Measurements from ENCODE around the gene IGLL1.
"Not testable (repeated sequence)": the region's sequence is repeated elsewhere in the genome, so short reads cannot be mapped to it uniquely, and the experiment has no call there.

Gene IGLL1

DNA sequence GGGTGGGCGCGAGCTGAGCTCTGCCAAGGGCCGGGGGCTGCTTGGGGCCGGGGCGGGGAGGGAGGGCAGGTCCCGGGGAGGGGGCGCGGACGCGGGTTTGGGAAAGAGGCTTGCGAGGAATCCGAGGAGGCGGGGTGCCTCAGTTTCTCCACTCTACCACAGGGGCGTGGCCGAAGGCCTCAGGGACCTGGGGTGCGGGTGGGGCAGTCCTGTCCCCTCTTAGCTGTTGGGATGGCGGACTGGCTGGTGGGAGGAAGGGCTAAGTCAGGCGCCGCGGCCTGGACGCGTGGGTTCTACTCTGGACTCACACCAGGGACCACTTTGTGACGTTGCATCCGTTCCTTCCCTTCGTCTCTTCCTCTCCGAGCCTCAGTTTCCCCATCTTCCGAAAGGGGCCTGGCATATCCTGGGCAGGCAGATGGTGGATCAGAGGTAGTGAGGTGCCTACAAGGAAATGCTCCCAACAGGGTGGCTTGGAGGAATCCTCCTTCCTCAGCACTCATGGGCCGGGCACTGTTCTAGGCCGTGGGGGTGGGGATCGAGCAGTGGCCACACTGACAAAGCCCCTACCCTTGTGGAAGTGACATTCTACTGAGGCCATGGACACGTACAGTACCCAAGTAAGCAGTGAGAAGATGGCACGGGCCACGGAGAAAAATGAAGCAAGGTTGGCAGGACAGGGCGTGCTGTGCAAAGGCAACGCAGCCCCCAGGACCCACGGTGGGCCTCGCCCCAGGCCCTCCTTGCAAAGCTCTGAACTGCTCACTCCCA is 13.2 kb downstream of the IGLL1 start:
- no peak for TF ChIP-seq JUND (IDR thresholded peaks at IDR 0.05; ENCODE audit: low read depth)
- in situ Hi-C loops (cut with HindIII; ENCODE audit: low pct_unique_long_range_greater_than_20kb, low sequenced_read_pairs), result no loop called here
- DNase-seq (ENCODE audit: low read depth in 1 of 2, low spot score in 1 of 2), result no peak

- in situ Hi-C loops (cut with HindIII; ENCODE audit: low pct_unique_long_range_greater_than_20kb, low sequenced_read_pairs), result no loop called here
- no peak for DNase-seq (ENCODE audit: low read depth in 1 of 2, low spot score in 1 of 2)
- no peak for TF ChIP-seq JUND (IDR thresholded peaks at IDR 0.05; ENCODE audit: low read depth)
Observed at GRCh38 chr22:23565915-23566704, 14.0 kb downstream of the IGLL1 start.

DNA sequence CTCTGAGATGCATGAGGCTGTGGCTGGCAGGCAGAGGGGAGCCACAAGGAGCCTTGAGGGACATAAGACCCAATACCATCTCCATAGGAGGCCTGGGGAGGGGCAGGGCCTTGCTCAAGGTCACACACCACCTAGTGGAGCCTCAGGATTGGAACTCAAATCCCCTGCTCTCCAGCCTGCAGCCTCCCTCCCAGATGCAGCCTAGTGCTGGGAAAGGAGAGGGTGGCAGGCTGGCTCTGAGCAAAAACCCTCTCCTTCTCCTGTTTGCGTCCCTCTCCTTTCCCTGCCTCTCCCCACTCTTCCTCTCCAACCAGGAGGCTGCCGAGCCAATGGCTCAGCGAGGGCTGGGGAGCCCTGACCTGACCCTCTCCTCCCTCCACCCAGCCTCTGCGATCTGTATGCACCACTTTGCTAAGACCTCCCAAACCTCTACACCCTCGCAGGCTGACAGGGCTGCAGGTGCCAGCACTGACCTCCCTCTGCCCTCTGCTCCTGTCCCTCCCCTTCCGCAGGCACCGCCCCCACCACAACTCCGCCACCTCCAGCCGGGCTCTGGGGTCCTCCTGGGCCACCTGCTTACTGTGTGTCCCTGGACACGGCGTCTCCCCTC is 14.7 kb downstream of the IGLL1 start:
- in situ Hi-C loops (cut with HindIII; ENCODE audit: low pct_unique_long_range_greater_than_20kb, low sequenced_read_pairs), result no loop called here
- TF ChIP-seq JUND (IDR thresholded peaks at IDR 0.05; ENCODE audit: low read depth), result no peak

DNA sequence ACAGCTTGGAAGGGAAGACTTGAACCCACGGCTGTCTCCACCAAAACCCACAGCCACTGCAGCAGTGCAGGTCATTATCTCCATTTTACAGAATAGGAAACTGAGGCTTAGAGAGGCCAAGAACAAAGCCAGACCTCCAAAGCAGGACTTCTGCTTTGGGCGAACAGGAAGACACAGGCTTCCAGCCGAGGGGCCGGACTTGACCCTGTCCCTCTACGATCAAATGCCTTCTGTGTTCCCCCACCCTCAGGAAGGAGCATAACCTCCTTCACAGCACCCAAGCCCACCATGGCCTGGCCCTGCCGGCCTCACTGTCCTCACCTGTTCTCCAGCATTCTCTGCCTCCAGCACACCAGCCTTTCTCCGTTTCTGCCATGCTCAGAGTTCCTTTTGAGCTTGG is 15.8 kb downstream of the IGLL1 start:
- in situ Hi-C loops (cut with HindIII; ENCODE audit: low pct_unique_long_range_greater_than_20kb, low sequenced_read_pairs), result no loop called here
- no peak for TF ChIP-seq JUND (IDR thresholded peaks at IDR 0.05; ENCODE audit: low read depth)
- no peak for DNase-seq (ENCODE audit: low read depth in 1 of 2, low spot score in 1 of 2)

More for the DNA sequence above, 14.7 kb downstream of the IGLL1 start:
- DNase-seq (ENCODE audit: low read depth in 1 of 2, low spot score in 1 of 2), result peak in 1 of 2 experiments; percentile 19

GRCh38 chr22:23563111-23563510 is 17.0 kb downstream of the IGLL1 start:
- in situ Hi-C loops (cut with HindIII; ENCODE audit: low pct_unique_long_range_greater_than_20kb, low sequenced_read_pairs), result no loop called here
- DNase-seq (ENCODE audit: low read depth in 1 of 2, low spot score in 1 of 2), result no peak
- no peak for TF ChIP-seq JUND (IDR thresholded peaks at IDR 0.05; ENCODE audit: low read depth)

GRCh38 chr22:23562186-23562585 is 17.9 kb downstream of the IGLL1 start:
- in situ Hi-C loops (cut with HindIII; ENCODE audit: low pct_unique_long_range_greater_than_20kb, low sequenced_read_pairs), result no loop called here

DNA sequence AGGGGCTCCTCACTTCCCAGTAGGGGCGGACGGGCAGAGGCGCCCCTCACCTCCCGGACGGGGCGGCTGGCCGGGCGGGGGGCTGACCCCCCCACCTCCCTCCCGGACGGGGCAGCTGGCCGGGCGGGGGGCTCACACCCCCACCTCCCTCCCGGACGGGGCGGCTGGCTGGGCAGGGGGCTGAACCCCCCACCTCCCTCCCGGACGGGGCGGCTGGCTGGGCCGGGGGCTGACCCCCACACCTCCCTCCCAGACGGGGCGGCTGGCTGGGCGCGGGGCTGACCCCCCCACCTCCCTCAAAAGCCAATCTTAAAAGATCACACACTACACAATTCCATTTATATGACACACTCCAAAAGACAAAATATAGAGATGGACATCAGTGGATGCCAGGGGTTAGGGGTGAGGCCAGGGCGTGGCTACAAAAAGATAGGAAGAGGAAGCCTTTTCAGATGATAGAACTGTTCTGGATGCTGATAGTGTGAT is 19.0 kb downstream of the IGLL1 start:
- DNase-seq (ENCODE audit: low read depth in 1 of 2, low spot score in 1 of 2); in situ Hi-C loops (cut with HindIII; ENCODE audit: low pct_unique_long_range_greater_than_20kb, low sequenced_read_pairs): not testable (repeated sequence)

More at GRCh38 chr22:23562186-23562585, 17.9 kb downstream of the IGLL1 start:
- TF ChIP-seq JUND (IDR thresholded peaks at IDR 0.05; ENCODE audit: low read depth), result no peak
- no peak for DNase-seq (ENCODE audit: low read depth in 1 of 2, low spot score in 1 of 2)

DNA sequence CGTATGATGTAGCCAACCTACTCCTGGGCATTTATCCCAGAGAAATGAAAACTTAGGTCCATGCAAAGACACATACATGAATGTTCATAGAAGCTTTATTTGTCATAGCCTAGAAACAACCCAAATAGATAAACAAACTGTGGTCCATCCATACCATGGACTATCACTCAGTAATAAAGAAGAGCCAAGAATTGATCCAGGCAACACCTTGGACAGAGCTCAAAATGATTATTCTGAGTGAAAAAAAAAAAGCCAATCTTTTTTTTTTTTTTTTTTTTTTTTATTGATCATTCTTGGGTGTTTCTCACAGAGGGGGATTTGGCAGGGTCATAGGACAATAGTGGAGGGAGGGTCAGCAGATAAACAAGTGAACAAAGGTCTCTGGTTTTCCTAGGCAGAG is 19.9 kb downstream of the IGLL1 start:
- DNase-seq (ENCODE audit: low read depth in 1 of 2, low spot score in 1 of 2); in situ Hi-C loops (cut with HindIII; ENCODE audit: low pct_unique_long_range_greater_than_20kb, low sequenced_read_pairs): not testable (repeated sequence)

DNA sequence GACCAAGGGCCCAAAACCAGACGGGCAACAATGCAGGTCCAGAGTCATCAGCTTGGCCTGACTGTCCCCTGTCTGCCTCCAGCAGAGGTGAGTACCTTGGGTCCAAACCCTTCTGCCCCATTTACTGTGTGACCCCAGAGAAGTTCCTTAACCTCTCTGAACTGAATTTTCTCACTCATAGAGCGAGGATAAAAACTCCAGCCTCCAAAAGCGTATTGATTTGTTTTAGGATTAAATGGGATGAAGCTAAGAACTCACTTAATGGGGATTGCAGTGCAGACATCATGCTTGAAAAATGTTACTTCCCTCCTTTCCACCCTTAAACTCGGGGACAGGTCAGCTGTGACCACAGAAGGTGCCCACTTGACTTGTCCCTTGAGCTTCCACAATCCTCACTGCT is 22.6 kb downstream of the IGLL1 start:
- no peak for DNase-seq (ENCODE audit: low read depth in 1 of 2, low spot score in 1 of 2)
- TF ChIP-seq JUND (IDR thresholded peaks at IDR 0.05; ENCODE audit: low read depth), result no peak
- in situ Hi-C loops (cut with HindIII; ENCODE audit: low pct_unique_long_range_greater_than_20kb, low sequenced_read_pairs), result no loop called here

DNA sequence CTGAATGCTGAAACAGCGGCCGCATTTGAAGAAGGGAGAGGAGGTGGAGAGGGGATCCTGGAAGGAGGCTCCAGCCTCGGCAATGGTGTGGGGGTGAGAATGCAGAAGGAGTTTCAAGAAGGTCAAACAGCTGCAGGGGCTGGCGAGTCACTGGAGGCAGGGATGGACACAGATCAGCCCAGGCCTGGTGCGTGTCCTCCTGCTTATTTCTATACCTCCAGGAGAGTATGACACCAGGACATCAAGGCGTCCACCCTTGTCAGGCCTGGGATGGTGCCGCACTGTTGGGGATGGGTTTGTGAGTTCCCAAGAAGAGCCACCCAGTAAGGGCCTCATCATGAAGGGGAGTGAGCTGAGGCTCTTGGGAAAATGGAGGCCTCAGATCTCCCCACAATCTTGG is 23.1 kb downstream of the IGLL1 start:
- no peak for TF ChIP-seq JUND (IDR thresholded peaks at IDR 0.05; ENCODE audit: low read depth)
- DNase-seq (ENCODE audit: low read depth in 1 of 2, low spot score in 1 of 2), result no peak
- in situ Hi-C loops (cut with HindIII; ENCODE audit: low pct_unique_long_range_greater_than_20kb, low sequenced_read_pairs), result no loop called here

DNA sequence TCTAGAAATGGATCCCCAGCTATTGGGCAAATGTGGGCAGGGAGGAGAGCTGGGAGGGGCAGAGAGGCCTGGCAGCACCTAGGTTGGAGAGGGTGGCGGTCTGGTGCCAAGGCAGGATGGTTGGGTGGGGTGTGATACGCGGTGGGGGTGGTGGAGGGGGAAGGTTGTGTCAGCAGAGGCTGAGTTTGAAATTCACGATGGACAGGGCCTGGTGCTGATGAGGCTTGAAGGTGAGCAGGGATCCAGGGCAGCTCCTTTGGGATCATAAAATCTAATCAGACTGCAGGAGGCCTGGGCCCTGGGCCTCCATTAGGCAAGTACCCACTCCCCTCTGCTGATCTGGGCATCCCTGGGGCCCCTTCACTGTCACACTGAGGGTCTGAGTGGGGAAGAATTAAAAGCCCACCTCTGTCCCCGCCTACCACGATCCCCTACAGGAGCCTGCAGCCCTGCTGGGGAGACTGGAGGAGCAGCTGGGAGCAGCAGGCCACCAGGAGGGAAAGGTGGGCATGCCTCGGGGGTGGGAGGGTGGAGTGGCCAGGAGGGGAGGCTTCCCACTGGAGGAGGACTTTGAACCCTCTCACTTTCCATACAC is 24.0 kb downstream of the IGLL1 start:
- in situ Hi-C loops (cut with HindIII; ENCODE audit: low pct_unique_long_range_greater_than_20kb, low sequenced_read_pairs), result no loop called here

DNA sequence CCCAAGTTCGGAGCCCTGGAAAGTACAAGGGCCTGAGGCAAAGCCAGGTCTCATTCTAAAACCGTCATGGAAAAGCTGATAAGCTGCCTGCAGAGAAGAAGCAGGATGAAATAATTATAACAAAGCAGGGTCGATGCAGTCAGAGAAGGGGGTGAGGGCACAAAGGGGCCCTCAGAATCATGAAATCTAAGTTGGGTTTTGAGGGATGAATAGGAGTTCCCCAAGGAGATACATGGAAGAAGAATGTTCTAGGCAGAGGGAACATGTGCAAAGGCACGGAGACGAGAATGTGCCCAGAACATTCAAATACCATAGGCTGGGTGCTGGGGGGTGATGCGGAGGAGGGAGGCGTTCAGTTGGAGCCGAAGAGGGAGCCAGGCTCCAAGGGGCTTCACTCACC is 25.0 kb downstream of the IGLL1 start:
- no peak for TF ChIP-seq JUND (IDR thresholded peaks at IDR 0.05; ENCODE audit: low read depth)
- DNase-seq (ENCODE audit: low read depth in 1 of 2, low spot score in 1 of 2), result no peak
- in situ Hi-C loops (cut with HindIII; ENCODE audit: low pct_unique_long_range_greater_than_20kb, low sequenced_read_pairs), result no loop called here

More for the DNA sequence above, 24.0 kb downstream of the IGLL1 start:
- no peak for DNase-seq (ENCODE audit: low read depth in 1 of 2, low spot score in 1 of 2)
- no peak for TF ChIP-seq JUND (IDR thresholded peaks at IDR 0.05; ENCODE audit: low read depth)

All from T47D (cell line).